HG02870 (cell line): ENCODE data around the gene DNM1.

Source experiments
- ATAC-seq: cut with Tn5 transposase; IDR thresholded peaks from one replicate; pipeline ENCODE4 v1.9.1; 2021; ENCODE audit warnings: mild to moderate bottlenecking, moderate library complexity; ENCODE audit not compliant: unreplicated experiment

DNM1 gene

DNA sequence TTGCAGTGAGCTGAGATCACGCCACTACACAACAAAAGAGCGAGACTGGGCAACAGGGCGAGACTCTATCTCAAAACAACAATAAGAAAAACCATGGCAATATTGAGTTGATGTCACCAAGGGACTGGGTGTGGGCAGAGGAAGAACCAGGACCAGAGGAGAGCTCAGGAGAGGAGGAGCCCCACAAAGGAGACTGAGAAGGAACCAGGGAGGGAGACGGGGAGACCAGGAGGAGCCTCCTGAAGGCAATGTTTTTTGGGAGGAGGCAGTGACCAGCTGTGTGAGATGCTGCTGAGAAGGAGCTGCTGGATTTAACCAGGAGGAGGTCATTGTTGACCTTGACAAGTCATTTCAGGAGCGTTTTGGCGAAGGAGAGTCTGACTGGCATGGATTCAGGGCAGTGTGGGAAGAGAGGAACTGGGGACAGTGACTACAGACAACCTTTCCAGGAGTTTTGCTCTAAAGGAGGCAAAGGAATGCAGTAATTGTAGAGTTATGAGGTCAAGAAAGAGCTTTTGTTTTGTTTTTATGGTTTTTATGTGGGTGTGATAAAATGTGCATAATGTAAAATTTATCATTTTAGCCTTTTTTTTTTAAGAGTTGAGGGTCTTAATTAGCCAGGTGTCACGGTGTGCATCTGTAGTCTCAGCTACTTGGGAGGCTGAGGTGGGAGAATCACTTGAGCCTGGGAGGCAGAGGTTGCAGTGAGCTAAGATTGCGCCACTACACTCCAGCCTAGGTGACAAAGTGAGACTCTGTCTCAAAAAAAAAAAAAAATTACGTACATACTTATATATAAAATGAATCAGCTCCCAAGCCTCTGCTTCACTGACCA, 101.2 kb downstream of the DNM1 start:
- ATAC-seq: no peak
